Heart right ventricle (tissue), 16 donors: Measurements from ENCODE around the gene NAV3. TPM values are rescaled to one million over a fixed set of nuclear protein-coding genes. Genes with fewer than 3 reads are reported as not detected.

Experiments used
- ATAC-seq, 8 donors: fragments of 200-7000 bp; cut with Tn5 transposase; one replicate each; pipeline ENCODE4 v1.9.1; 2020; ENCODE audit warnings: mild to moderate bottlenecking in 8 of 8, moderate library complexity in 8 of 8, moderate number of reproducible peaks in 1 of 8
- DNase-seq, 2 donors: peaks; one replicate each; pipeline ENCODE4 v3.0.0-alpha.2; 2020
- H3K27ac ChIP-seq, 10 donors: fragments of 200-600 bp; sonication (generic) in 2 of 10; one replicate each; pipeline versions ENCODE4 v1.5.0 to v1.8.0; 2020 to 2022; ENCODE audit warnings: mild to moderate bottlenecking in 3 of 10
- H3K27me3 ChIP-seq, 7 donors: fragments of 200-600 bp; one replicate each; pipeline ENCODE4 v1.8.0; 2021 to 2022; ENCODE audit warnings: mild to moderate bottlenecking in 2 of 7
- H3K36me3 ChIP-seq, 9 donors: fragments of 200-600 bp; sonication (generic) in 1 of 9; one replicate each; pipeline versions ENCODE4 v1.5.0 to v1.8.0; 2020 to 2022; ENCODE audit warnings: mild to moderate bottlenecking in 2 of 9
- H3K4me1 ChIP-seq, 9 donors: fragments of 200-600 bp; sonication (generic) in 1 of 9; one replicate each; pipeline versions ENCODE4 v1.5.0 to v1.8.0; 2020 to 2022; ENCODE audit warnings: mild to moderate bottlenecking in 4 of 9
- H3K4me3 ChIP-seq, 10 donors: fragments of 200-600 bp; sonication (generic) in 2 of 10; one replicate each; pipeline versions ENCODE4 v1.5.0 to v1.8.0; 2020 to 2022; ENCODE audit warnings: mild to moderate bottlenecking in 7 of 10, moderate library complexity in 2 of 10
- H3K9me3 ChIP-seq, 11 donors: fragments of 200-600 bp in 10 of 11; sonication (generic) in 2 of 11; one replicate each; pipeline versions ENCODE4 v1.5.0 to v1.8.0; 2013 to 2022; ENCODE audit warnings: mild to moderate bottlenecking in 2 of 11, control low read depth in 1 of 11, moderate library complexity in 1 of 11
- WGBS, 2 donors: extraction: QIAGEN DNeasy Blood & Tissue Kit; methylation state at CpG; one replicate each; pipeline ENCODE4 v1.1.7; 2013; ENCODE audit warnings: inconsistent platforms in 1 of 2; 5-methylcytosine and 5-hydroxymethylcytosine counted together
- intact Hi-C, 10 donors: fragments of 100-400 bp; cut with DNase I; formaldehyde crosslinking; loops; one replicate each; pipeline versions ENCODE4 v1.11.1 to v1.14.2; 2022
- polyA plus RNA-seq, 2 donors: library from polyadenylated mRNA; stranded (reverse); fragments of 200-250 nt; gene quantifications; one replicate each; pipeline ENCODE4 v1.2.3, GENCODE V29; 2013
- total RNA-seq, 10 donors: library from RNA; stranded (reverse); fragmentation: NEBNext Ultra II Directional in 3 of 10; extraction: Animal tissue kit (Norgen Biotek cat#: 25700) in 3 of 10; gene quantifications; one replicate each; pipeline versions ENCODE4 v1.2.1 to v1.2.4, GENCODE V29; 2021 to 2023
- TF ChIP-seq, protein P1 (sequence below), 9 donors: fragments of 200-600 bp; sonication (generic) in 2 of 9; IDR thresholded peaks; one replicate each; pipeline versions ENCODE4 v1.5.0 to v1.8.0; 2021 to 2022; ENCODE audit warnings: antibody characterized with exemption in 9 of 9, mild to moderate bottlenecking in 5 of 9, moderate library complexity in 1 of 9
- donor health status: Arrhythmogenic right ventricular cardiomyopathy.
- donor health status: ischemic (EF 13 %, LVEDD 7.1; RV severe dilation, severe dysfunction).
- donor health status: healthy with polysubstance abuse.
- donor health status: DM: no; HTN: yes; CAD: no.
- donor health status: DM: no; HTN: no; CAD: no.
- donor health status: ischemic (EF 25% LVEDD 6.9; RV normal size, moderate dysfunction).
- donor health status: ischemic (EF 25% LVEDD 5.7; RV mildly dilated, moderate dysfunction).
- donor health status: healthy.
- donor health status: DM: yes; HTN: yes; CAD: no.
- donor health status: Ischemic cardiomyopathy.
- donor health status: ischemic (EF 35%, LVEDD 5.7; RV mildly dilated, moderate dysfunction).
- donor health status: nonischemic (EF 11% LVEDD 7.7; RV severe dilation, severe dysfunction).
- donor health status: DM: yes; HTN: yes; CAD: no.
- donor health status: PGD.
- donor health status: ischemic (EF 29% LVEDD 5.4; RV normal size, mild dysfunction).
- donor health status: nonischemic (EF 23%, LVEDD 6.1; RV moderate dilation, normal function).

NAV3 gene
- total and polyA plus RNA-seq, 12 donors = 0.91 to 7.6 (median 4.6) TPM

GRCh38 chr12:77940011-77940423, 109.3 kb downstream of the NAV3 start:
- intact Hi-C loops = no loop called here
- Histone ChIP-seq H3K4me3 (no peak overlapping the region), H3K4me1 (peaks cover 0 to 32% (median 19%) of the 10 kb centered on the region in 9 donors), H3K27me3 (no peaks in the 10 kb centered on the region), H3K36me3 (no peaks in the 10 kb centered on the region), H3K27ac (peak overlapping the region in 1 of 10 donors; percentile 64), H3K9me3 (peaks cover 0 to 6% (median 0%) of the 10 kb centered on the region in 11 donors)
- 83 to 85% methylated on average over 1 of the region's 1 CpG for WGBS, 2 donors
- TF ChIP-seq, protein P1, sequence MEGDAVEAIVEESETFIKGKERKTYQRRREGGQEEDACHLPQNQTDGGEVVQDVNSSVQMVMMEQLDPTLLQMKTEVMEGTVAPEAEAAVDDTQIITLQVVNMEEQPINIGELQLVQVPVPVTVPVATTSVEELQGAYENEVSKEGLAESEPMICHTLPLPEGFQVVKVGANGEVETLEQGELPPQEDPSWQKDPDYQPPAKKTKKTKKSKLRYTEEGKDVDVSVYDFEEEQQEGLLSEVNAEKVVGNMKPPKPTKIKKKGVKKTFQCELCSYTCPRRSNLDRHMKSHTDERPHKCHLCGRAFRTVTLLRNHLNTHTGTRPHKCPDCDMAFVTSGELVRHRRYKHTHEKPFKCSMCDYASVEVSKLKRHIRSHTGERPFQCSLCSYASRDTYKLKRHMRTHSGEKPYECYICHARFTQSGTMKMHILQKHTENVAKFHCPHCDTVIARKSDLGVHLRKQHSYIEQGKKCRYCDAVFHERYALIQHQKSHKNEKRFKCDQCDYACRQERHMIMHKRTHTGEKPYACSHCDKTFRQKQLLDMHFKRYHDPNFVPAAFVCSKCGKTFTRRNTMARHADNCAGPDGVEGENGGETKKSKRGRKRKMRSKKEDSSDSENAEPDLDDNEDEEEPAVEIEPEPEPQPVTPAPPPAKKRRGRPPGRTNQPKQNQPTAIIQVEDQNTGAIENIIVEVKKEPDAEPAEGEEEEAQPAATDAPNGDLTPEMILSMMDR (IDR thresholded peaks at IDR 0.05) = no peak
- DNase-seq = no peak
- peak in 2 of 8 donors; percentile 56 to 70 for ATAC-seq

DNA sequence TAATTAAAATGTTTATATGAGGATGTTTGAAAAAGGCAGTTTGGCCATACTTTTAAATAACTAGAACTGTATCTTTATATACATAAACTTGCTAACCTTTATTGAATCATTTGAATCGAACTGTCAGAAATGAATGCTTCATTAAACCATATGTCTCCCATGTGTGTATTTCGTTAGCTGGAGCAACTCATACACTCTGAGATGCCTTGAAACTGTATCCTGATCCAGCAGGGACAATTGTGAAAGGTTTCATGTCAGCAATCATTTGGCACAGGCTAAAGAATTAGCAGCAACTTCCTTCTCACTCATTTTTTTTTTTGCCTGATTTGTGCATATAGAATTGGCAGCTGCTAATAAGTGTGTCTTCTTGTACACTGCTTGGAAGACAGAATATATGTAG, 109.9 kb downstream of the NAV3 start:
- WGBS, 2 donors = 31 to 46% methylated on average over 2 of the region's 2 CpGs
- Histone ChIP-seq H3K36me3 (no peaks in the 10 kb centered on the region), H3K4me1 (peaks cover 0 to 32% (median 19%) of the 10 kb centered on the region in 9 donors), H3K9me3 (peaks cover 0 to 6% (median 0%) of the 10 kb centered on the region in 11 donors), H3K4me3 (no peak overlapping the region), H3K27ac (peak overlapping the region in 1 of 10 donors; percentile 64), H3K27me3 (no peaks in the 10 kb centered on the region)
- intact Hi-C loops = no loop called here
- no peak for DNase-seq
- ATAC-seq = no peak
- TF ChIP-seq, protein P1 (IDR thresholded peaks at IDR 0.05) = no peak

DNA sequence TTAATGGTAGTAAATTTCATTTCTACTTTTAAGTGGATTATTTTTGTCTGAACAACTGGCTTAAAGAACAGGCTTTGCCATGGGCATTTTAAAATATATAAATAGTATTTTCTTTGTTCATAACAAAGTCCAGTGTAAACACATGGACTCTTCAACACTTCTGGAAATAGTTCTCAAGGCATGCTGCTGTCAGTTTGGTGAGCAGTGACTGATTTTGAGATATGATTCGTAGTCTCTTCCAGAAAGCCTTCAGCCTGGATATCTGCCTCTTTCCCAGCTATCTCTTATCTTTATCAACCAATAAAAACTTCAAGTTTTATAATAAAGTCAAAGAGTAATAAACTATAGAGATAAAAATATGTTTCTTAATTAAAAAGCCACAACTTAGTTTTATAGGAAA, 110.7 kb downstream of the NAV3 start:
- intact Hi-C loops = no loop called here
- no peaks in the 10 kb centered on the region for H3K36me3 ChIP-seq
- TF ChIP-seq, protein P1 (IDR thresholded peaks at IDR 0.05) = no peak

GRCh38 chr12:77943466-77943865, 112.8 kb downstream of the NAV3 start:
- DNase-seq (no peak), ATAC-seq (peak in 5 of 8 donors; percentile 63 to 83 (median 67))
- H3K9me3 ChIP-seq = peaks cover 0 to 6% (median 0%) of the 10 kb centered on the region in 11 donors
- H3K27me3 ChIP-seq = no peaks in the 10 kb centered on the region
- H3K4me3 ChIP-seq = no peak overlapping the region
- peaks cover 0 to 46% (median 33%) of the 10 kb centered on the region in 9 donors for H3K4me1 ChIP-seq
- H3K27ac ChIP-seq = peak overlapping the region in 1 of 10 donors; percentile 37
- H3K36me3 ChIP-seq = no peaks in the 10 kb centered on the region
- TF ChIP-seq, protein P1 (IDR thresholded peaks at IDR 0.05) = no peak
- intact Hi-C loops = no loop called here
- 27 to 30% methylated on average over 1 of the region's 1 CpG for WGBS, 2 donors

More for the DNA sequence above, 110.7 kb downstream of the NAV3 start:
- no peak overlapping the region for H3K27ac ChIP-seq
- peak overlapping the region in 1 of 10 donors; percentile 6 for H3K4me3 ChIP-seq
- peaks cover 0 to 6% (median 0%) of the 10 kb centered on the region in 11 donors for H3K9me3 ChIP-seq
- H3K27me3 ChIP-seq = no peaks in the 10 kb centered on the region
- ATAC-seq (no peak), DNase-seq (no peak)
- 35 to 50% methylated on average over 1 of the region's 1 CpG for WGBS, 2 donors
- peaks cover 0 to 35% (median 22%) of the 10 kb centered on the region in 9 donors for H3K4me1 ChIP-seq
